COLO829 (cell line): ENCODE data around the gene MSH5.

Source experiments
- DNase-seq: peaks from one replicate; pipeline ENCODE4 v3.0.0; 2012; ENCODE audit warnings: low spot score

MSH5 gene

DNA sequence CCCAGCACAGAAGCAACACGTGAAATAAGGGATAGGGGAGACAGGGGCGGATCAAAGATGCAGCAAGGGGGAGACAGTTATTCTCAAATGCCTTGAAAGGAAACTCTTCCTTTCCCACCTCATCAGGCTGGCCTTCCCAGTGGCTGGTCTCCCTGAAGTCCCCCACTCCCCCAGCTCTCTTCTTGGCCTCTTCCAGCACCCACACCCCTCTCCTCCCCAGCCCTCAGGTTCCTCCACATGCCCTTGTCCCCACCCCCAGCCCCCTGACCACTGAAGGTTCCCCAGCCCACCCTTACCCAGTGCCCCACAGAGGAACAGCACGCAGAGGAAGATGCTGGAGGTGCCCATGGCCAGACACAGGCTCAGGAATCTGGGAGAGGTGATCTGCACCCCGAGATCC lies 26.3 kb upstream of the MSH5 start:
- no peak for DNase-seq

DNA sequence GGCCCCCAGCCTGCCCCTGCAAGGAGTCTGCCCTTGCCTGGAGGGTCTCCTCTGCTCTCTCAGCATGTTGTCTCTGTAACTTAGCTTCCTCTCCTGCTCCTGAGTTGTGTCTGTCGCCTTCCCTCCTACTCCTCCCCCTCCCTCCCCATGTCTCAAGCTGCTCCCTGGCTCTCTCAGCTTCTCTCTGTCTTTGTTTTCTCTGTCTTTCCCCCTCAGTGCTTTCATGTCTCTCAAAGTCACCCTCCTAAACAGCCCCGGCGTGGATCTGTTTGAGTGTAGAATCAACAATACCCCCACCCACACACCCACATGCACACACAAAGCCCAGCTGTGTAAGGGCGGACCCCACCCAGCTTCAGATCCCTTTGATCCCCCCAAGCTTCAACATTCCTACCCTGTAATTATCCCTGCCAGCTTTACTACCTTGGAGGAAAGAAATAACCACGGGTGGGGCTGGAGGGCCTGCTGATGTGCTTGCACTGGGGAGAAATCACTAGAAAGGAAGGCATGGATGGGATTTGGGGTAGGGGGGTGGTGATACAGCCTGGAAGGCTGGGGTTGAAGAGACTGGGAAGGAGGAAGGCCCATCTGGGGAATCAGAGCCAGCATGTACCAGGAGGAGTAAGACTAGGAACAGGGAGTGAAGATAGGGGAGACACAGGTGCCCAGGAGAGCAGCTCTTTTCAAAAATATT lies 25.7 kb upstream of the MSH5 start:
- DNase-seq, result no peak

GRCh38 chr6:31715022-31715958 lies 24.5 kb upstream of the MSH5 start, which contains the start of gene LY6G6D:
TSS of gene LY6G6D (plus strand) at chr6:31715348. CDS start at chr6:31715356, 8 bp downstream.
- no peak for DNase-seq

GRCh38 chr6:31717499-31718222 lies 22.1 kb upstream of the MSH5 start:
- no peak for DNase-seq

DNA sequence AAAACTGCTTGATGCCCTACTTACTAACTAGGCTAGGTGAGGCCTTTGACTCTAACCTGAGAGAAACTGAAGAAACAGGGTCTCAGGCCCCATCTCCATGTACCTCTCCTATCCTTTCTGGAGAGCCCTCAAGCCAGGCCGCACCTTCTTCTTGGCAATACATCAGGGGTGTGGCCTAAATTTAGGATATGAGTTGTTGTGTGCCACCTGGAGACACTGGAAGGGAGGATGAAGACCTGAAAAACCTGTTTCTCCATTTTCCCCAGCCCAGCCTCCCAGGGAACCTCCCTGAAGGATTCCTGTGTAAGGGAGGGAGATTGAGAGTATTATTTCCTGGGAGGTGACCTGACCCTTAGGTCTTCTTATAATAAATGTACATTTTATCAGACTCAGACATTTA lies 21.5 kb upstream of the MSH5 start:
- DNase-seq, result no peak

DNA sequence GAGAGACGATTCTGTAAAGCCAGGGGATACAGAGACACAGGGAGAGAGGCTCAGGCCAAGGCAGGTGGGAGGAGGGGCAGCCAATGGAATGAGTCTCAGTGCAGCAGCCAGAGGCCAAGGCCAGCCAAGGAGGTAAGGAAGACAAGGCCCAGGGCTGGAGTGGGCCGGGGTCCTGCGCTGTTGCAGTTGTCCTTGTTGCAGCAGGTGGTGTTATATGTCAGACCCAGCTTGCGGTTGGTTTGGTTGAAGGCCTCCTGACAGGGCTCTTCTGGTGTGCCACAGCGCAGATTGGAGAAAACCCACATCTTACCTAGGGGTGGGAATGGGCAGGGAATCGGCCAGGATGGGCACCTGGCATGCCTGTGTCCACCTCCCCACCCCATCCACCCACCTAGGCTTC lies 20.8 kb upstream of the MSH5 start:
- no peak for DNase-seq

GRCh38 chr6:31720196-31720770 lies 19.5 kb upstream of the MSH5 start:
- DNase-seq, result no peak

GRCh38 chr6:31721351-31722020 lies 18.3 kb upstream of the MSH5 start, which contains the start of gene LY6G6C:
TSS of gene LY6G6C (minus strand) at chr6:31721746. CDS start at chr6:31721679, 67 bp downstream.
- DNase-seq, result no peak

- no peak for DNase-seq
Measured at GRCh38 chr6:31722173-31722572, 17.6 kb upstream of the MSH5 start.

GRCh38 chr6:31723245-31723979 lies 16.4 kb upstream of the MSH5 start, which contains the start of gene MPIG6B:
TSS of gene MPIG6B (plus strand) at chr6:31723373. CDS start at chr6:31723384, 11 bp downstream.
- no peak for DNase-seq

- DNase-seq, result no peak
Measured at GRCh38 chr6:31723980-31724691, 15.7 kb upstream of the MSH5 start.

- peak; percentile 84 for DNase-seq
Measured at GRCh38 chr6:31725502-31726350, 14.1 kb upstream of the MSH5 start.

GRCh38 chr6:31727034-31727716 lies 12.6 kb upstream of the MSH5 start:
- DNase-seq, result no peak

GRCh38 chr6:31727717-31728671 lies 11.8 kb upstream of the MSH5 start:
- DNase-seq, result no peak

GRCh38 chr6:31728767-31729514 lies 10.9 kb upstream of the MSH5 start, which contains the start of gene DDAH2:
TSS of gene DDAH2 (minus strand) at chr6:31729299. CDS start at chr6:31729161, 138 bp downstream.
- no peak for DNase-seq

DNA sequence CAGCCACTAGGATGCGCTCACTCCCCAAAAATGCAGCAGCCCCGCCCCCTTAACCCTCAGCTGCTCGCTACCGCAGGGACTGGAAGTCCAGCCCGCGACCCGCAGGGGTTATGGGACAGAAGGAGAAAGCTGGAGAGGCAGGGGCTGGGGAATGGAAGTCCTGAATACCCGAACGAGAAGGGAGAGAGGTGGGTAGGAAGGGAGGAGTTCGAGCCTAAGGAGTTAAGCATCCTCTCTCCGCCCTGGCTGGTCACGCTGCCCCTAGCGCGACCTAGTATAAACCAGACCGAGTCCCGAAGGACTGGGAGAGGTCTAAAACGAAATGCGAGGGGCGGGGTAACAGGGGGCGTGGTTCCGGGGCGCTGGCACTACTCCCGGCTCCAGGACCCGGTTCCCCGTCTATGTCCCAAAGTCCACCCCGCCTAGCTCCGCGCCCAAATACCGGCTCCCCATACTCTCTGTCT lies 10.3 kb upstream of the MSH5 start:
- DNase-seq, result peak; percentile 93
